GF-D8 (cell line): ENCODE results near the gene TENT5A.

ENCODE experiments used
- DNase-seq: peaks from one replicate; lab custom pipeline; 2025; lab: John Stamatoyannopoulos, UW

Gene TENT5A

DNA sequence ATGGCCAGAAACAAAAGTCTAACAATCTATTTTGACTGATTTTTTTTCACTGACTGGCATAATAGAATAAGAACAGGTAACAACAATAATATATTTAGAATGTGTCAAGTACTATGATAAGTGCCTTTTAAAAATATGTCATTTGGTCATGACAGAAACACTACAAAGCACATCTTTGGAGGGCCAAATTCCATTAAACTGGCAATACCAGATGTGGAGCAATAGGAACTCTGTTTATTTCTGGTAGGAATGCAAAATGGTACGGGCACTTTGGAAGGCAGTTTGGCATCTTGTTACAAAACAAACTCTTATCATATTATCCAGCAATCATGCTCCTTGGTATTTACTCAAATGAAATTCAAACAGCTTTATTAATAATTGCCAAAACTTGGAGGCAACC is 39.3 kb downstream of the TENT5A start:
- no peak for DNase-seq

DNA sequence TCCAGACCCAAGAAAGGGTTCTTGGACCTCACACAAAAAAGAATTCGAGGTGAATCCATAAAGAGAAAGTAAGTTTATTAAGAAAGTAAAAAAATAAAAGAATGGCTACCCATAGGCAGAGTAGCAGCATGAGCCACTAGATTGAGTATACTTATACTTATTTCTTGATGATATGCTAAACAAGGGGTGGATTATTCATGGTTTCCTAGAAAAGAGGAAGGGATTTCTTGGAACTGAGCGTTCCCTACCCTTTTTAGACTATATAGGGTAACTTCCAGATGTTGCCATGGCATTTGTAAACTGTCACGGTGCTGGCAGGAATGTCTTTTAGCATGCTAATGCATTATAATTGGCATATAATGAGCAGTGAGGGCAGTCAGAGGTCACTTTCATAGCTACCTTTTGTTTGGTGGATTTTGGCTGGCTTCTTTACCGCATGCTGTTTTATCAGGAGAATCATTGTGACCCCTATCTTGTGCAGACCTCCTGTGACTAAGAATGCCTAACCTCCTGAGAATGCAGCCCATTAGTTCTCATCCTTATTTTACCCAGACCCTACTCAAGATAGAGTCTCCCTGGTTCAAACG is 44.3 kb downstream of the TENT5A start:
- no peak for DNase-seq

- DNase-seq, result no peak
Observed at GRCh38 chr6:81704700-81705099, 47.8 kb downstream of the TENT5A start.

- no peak for DNase-seq
Observed at GRCh38 chr6:81700414-81700813, 52.1 kb downstream of the TENT5A start.

GRCh38 chr6:81697559-81697958 is 54.9 kb downstream of the TENT5A start:
- DNase-seq, result no peak

DNA sequence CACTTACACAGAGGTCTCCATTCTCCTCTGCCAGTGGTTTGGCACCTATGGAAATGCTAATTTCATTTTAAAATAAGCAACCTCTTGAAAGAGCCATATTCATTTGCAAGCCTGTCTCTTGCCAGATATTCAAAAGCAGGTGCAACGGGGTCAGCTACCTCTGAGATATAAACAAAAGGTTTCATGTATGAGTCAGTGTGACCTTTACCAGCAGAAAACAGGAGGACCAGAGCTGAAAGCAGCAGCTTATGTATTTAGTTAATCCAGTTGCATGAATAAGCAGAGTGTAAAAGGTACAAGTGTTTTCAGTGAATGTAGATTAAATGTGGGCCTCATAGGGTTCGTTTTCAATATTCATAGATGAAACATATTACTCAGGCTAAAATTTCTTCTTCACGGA is 56.0 kb downstream of the TENT5A start:
- DNase-seq, result no peak
